HepG2 (cell line): ENCODE measurements around the gene DOCK2. TPM values are rescaled to one million over a fixed set of nuclear protein-coding genes. Genes with fewer than 3 reads are reported as not detected.

ENCODE experiments used
- ATAC-seq: fragments of 200-7000 bp; cut with Tn5 transposase; 3 replicates; pipeline ENCODE4 v1.9.1; 2020; ENCODE audit warnings: mild to moderate bottlenecking, moderate library complexity
- BruUV-seq: library from RNA; stranded (reverse); fragments of 400-500 nt; replicated peaks from 2 replicates; lab custom pipeline; 2021; lab: Mats Ljungman, UMichigan
- CTCF ChIA-PET: fragments of 300-600 bp; formaldehyde crosslinking; extraction: SDS; loops from one replicate; lab custom pipeline; 2021; ENCODE audit warnings: low total read pairs, inconsistent platforms, low intra/inter-chr PET ratio; lab: Yijun Ruan, JAX
- POLR2A ChIA-PET: fragments of 350-600 bp; sonication (Branson Sonifier 250); formaldehyde crosslinking; loops from one replicate; lab custom pipeline; 2020; ENCODE audit warnings: antibody characterized with exemption, inconsistent platforms; lab: Yijun Ruan, JAX
- DNase-seq: peaks from one replicate; pipeline ENCODE4 v3.0.0-alpha.2; 2015; ENCODE audit warnings: low spot score
- FAIRE-seq: peaks from 3 replicates; lab custom pipeline; 2011; peaks lifted over from hg19 to GRCh38; lab: Jason Lieb, UNC
- H2AFZ ChIP-seq: one replicate; pipeline ENCODE4 v1.6.1; 2011; ENCODE audit warnings: low read length, inconsistent platforms
- H3K27ac ChIP-seq: fragments of 300-600 bp; 3 replicates; pipeline ENCODE4 v1.8.0; 2011; ENCODE audit warnings: mixed run types, mild to moderate bottlenecking, mixed read lengths, low read length, inconsistent platforms; ENCODE audit not compliant: insufficient read depth; ENCODE audit errors: extremely low read length
- H3K27me3 ChIP-seq, 2 experiments: fragments of 200-600 bp in 1 of 2; 2 replicates in 1 of 2; 3 replicates in 1 of 2; pipeline versions ENCODE4 v1.6.0 to v1.8.0; 2011; ENCODE audit warnings: low read length in 2 of 2, mild to moderate bottlenecking in 2 of 2, moderate library complexity in 2 of 2, inconsistent platforms in 1 of 2; ENCODE audit not compliant: insufficient read depth in 2 of 2, control insufficient read depth in 1 of 2
- H3K36me3 ChIP-seq, 2 experiments: fragments of 200-600 bp in 1 of 2; replicated peaks in 1 of 2; 2 replicates in 1 of 2; 3 replicates in 1 of 2; pipeline versions ENCODE4 v1.5.1 to v1.8.0; 2011; ENCODE audit warnings: low read length in 2 of 2, inconsistent platforms in 1 of 2; ENCODE audit not compliant: insufficient read depth in 2 of 2, control insufficient read depth in 1 of 2
- H3K4me1 ChIP-seq: 2 replicates; pipeline ENCODE4 v1.5.1; 2012; ENCODE audit warnings: low read length, inconsistent platforms; ENCODE audit not compliant: insufficient read depth
- H3K4me2 ChIP-seq: 2 replicates; pipeline ENCODE4 v1.6.0; 2011; ENCODE audit warnings: low read depth, low read length, inconsistent platforms
- H3K4me3 ChIP-seq, 3 experiments: fragments of 200-600 bp in 1 of 3; sonication (generic), shearing (Covaris generic) in 1 of 3; replicated peaks in 1 of 3; 2 replicates each; pipeline ENCODE4 v1.5.1; 2011 to 2016; ENCODE audit warnings: low read length in 3 of 3, inconsistent platforms in 2 of 3, low read depth in 2 of 3, mild to moderate bottlenecking in 2 of 3, control low read depth in 1 of 3, mixed read lengths in 1 of 3; ENCODE audit not compliant: insufficient read depth in 1 of 3
- H3K79me2 ChIP-seq: one replicate; pipeline ENCODE4 v1.6.1; 2011; ENCODE audit warnings: low read length, inconsistent platforms; ENCODE audit not compliant: insufficient read depth
- H3K9ac ChIP-seq: 2 replicates; pipeline ENCODE4 v1.6.0; 2011; ENCODE audit warnings: mild to moderate bottlenecking, low read depth, low read length, inconsistent platforms; ENCODE audit not compliant: insufficient read depth
- H3K9me3 ChIP-seq: 2 replicates; pipeline ENCODE4 v1.5.1; 2012; ENCODE audit warnings: mild to moderate bottlenecking, low read length
- H4K20me1 ChIP-seq: 2 replicates; pipeline ENCODE4 v1.6.0; 2011; ENCODE audit warnings: inconsistent platforms, mild to moderate bottlenecking, low read length, moderate library complexity; ENCODE audit not compliant: insufficient read depth
- AGO2 ChIP-seq: fragments of 200-400 bp; formaldehyde crosslinking; optimal IDR thresholded peaks from 2 replicates; pipeline ENCODE3; 2017; ENCODE audit warnings: mild to moderate bottlenecking, low read depth, low read length, moderate library complexity
- CEBPB ChIP-seq: IDR thresholded peaks from 2 replicates; pipeline ENCODE4 v1.6.1; 2011; ENCODE audit warnings: low read depth, low read length, improper control_type of control experiment, borderline replicate concordance
- FOXK2 ChIP-seq: fragments of 450-650 bp; IDR thresholded peaks from 2 replicates; pipeline ENCODE4 v1.6.1; 2016
- HDAC6 ChIP-seq: fragments of 200-600 bp; sonication (generic); IDR thresholded peaks from 2 replicates; pipeline ENCODE4 v1.7.0; 2017; ENCODE audit warnings: mild to moderate bottlenecking, antibody characterized with exemption, low read length, low read depth
- IRF9 ChIP-seq: sonication (generic); formaldehyde crosslinking; IDR thresholded peaks from 2 replicates; pipeline ENCODE4 v1.8.0; 2022; ENCODE audit warnings: missing genetic modification reagents, mild to moderate bottlenecking, borderline replicate concordance
- SNAPC2 ChIP-seq: sonication (generic); formaldehyde crosslinking; IDR thresholded peaks from 2 replicates; pipeline ENCODE4 v1.8.1; 2022; ENCODE audit warnings: mild to moderate bottlenecking, missing genetic modification reagents
- ZBTB10 ChIP-seq: sonication (generic); formaldehyde crosslinking; IDR thresholded peaks from 2 replicates; pipeline ENCODE4 v1.4.0; 2020; ENCODE audit warnings: missing genetic modification reagents, borderline replicate concordance
- ZBTB37 ChIP-seq: sonication (generic); formaldehyde crosslinking; IDR thresholded peaks from 2 replicates; pipeline ENCODE4 v1.4.0; 2020; ENCODE audit warnings: mild to moderate bottlenecking, missing genetic modification reagents
- ZFP41 ChIP-seq: sonication (generic); formaldehyde crosslinking; IDR thresholded peaks from 2 replicates; pipeline ENCODE4 v1.4.0; 2020; ENCODE audit warnings: mild to moderate bottlenecking, missing genetic modification reagents, borderline replicate concordance
- ZNF282 ChIP-seq: fragments of 450-650 bp; IDR thresholded peaks from 2 replicates; pipeline ENCODE4 v1.6.1; 2018; ENCODE audit not compliant: partially characterized antibody
- WGBS: methylation state at CpG from one replicate; pipeline ENCODE4 v1.1.6; 2017; ENCODE audit warnings: low lambda C conversion rate; 5-methylcytosine and 5-hydroxymethylcytosine counted together
- in situ Hi-C: cut with HindIII; loops from 2 replicates; pipeline ENCODE4 v1.10.0; 2017; ENCODE audit warnings: low pct_unique_long_range_greater_than_20kb; ENCODE audit not compliant: extremely low pct_ligation_motif_present
- intact Hi-C: fragments of 100-400 bp; cut with micrococcal nuclease; formaldehyde crosslinking; loops from one replicate; pipeline ENCODE4 v1.10.0; 2022; ENCODE audit not compliant: unreplicated experiment
- polyA plus RNA-seq, 8 experiments: library from polyadenylated mRNA; depleted of rRNA in 3 of 8; stranded (reverse) in 7 of 8; unstranded in 1 of 8; fragments of >200 nt; fragmentation: Illumina TruSeq in 4 of 8; extraction: Trizol in 4 of 8; gene quantifications; 2 replicates each; pipeline versions ENCODE4 v1.2.1 to v1.2.3, GENCODE V29; 2011 to 2016; ENCODE audit warnings: low read depth in 4 of 8, missing spikeins in 1 of 8, mixed read lengths in 1 of 8; ENCODE audit not compliant: insufficient read depth in 1 of 8
- total RNA-seq, 5 experiments: library from RNA; depleted of rRNA; stranded (reverse); fragments of >200 nt; fragmentation: Illumina TruSeq; extraction: Trizol; gene quantifications; 2 replicates each; pipeline ENCODE4 v1.2.3, GENCODE V29; 2016; ENCODE audit warnings: low read depth in 1 of 5

Gene DOCK2
- total and polyA plus RNA-seq, 2 of the 13 experiments (the other 11 are each of a cell fraction or from before 2014, with no cell fraction given), result not detected

GRCh38 chr5:170055606-170056005 is 418.5 kb downstream of the DOCK2 start:
- BruUV-seq, result no TSS peak
- 0% methylated on average over 1 of the region's 2 CpGs for WGBS
- Histone ChIP-seq H4K20me1 (no peaks in the 10 kb centered on the region), H3K79me2 (no peaks in the 10 kb centered on the region), H3K27me3 (no peaks in the 10 kb centered on the region; a peak in 1 of 5 replicates), H3K9me3 (no peaks in the 10 kb centered on the region), H3K27ac (no peak overlapping the region), H3K4me2 (no peak overlapping the region), H3K36me3 (no peaks in the 10 kb centered on the region), H2AFZ (no peak overlapping the region), H3K4me1 (no peaks in the 10 kb centered on the region), H3K9ac (no peak overlapping the region), H3K4me3 (no peak overlapping the region)
- DNase-seq, result no peak
- intact Hi-C loops, result no loop called here
- POLR2A ChIA-PET, result no interaction called here
- FAIRE-seq, result no peak
- CTCF ChIA-PET, result no interaction called here
- in situ Hi-C loops, result no loop called here
- ATAC-seq, result no peak
- no peak for TF ChIP-seq AGO2
- TF ChIP-seq ZBTB37 (CRISPR knock-in tag), result no peak
- no peak for TF ChIP-seq SNAPC2 (CRISPR knock-in tag)
- no peak for TF ChIP-seq FOXK2
- TF ChIP-seq ZFP41 (CRISPR knock-in tag), result no peak
- TF ChIP-seq IRF9 (CRISPR knock-in tag), result no peak
- TF ChIP-seq CEBPB, result no peak
- TF ChIP-seq HDAC6, result no peak
- TF ChIP-seq ZBTB10 (CRISPR knock-in tag), result no peak
- TF ChIP-seq ZNF282, result no peak
